Stromal cell of bone marrow (primary cell): Measurements from ENCODE around the gene UGGT2.
"Not testable (repeated sequence)": the region's sequence is repeated elsewhere in the genome, so short reads cannot be mapped to it uniquely, and the experiment has no call there.

Source experiments
- DNase-seq: peaks from one replicate; pipeline ENCODE4 v3.0.0-alpha.2; 2012; ENCODE audit warnings: low read depth

Gene UGGT2

GRCh38 chr13:95957331-95957730 is 95.9 kb downstream of the UGGT2 start:
- no peak for DNase-seq

- DNase-seq: no peak
Measured at GRCh38 chr13:95956589-95957148, 96.5 kb downstream of the UGGT2 start.

GRCh38 chr13:95955719-95956118 is 97.5 kb downstream of the UGGT2 start:
- no peak for DNase-seq

- DNase-seq: no peak
Measured at GRCh38 chr13:95955255-95955654, 97.9 kb downstream of the UGGT2 start.

GRCh38 chr13:95954266-95954665 is 98.9 kb downstream of the UGGT2 start:
- DNase-seq: no peak

- DNase-seq: no peak
Measured at GRCh38 chr13:95950103-95950502, 103.1 kb downstream of the UGGT2 start.

GRCh38 chr13:95948656-95949055 is 104.5 kb downstream of the UGGT2 start:
- peak; percentile 3 for DNase-seq

GRCh38 chr13:95937714-95938320 is 115.4 kb downstream of the UGGT2 start:
- no peak for DNase-seq

GRCh38 chr13:95931300-95932025 is 121.7 kb downstream of the UGGT2 start:
- no peak for DNase-seq

GRCh38 chr13:95929430-95929829 is 123.8 kb downstream of the UGGT2 start:
- DNase-seq: no peak

- not testable (repeated sequence) for DNase-seq
Measured at GRCh38 chr13:95928367-95928906, 124.8 kb downstream of the UGGT2 start.

- no peak for DNase-seq
Measured at GRCh38 chr13:95926231-95926630, 127.0 kb downstream of the UGGT2 start.

- DNase-seq: peak; percentile 40
Measured at GRCh38 chr13:95924389-95924994, 128.7 kb downstream of the UGGT2 start.

- no peak for DNase-seq
Measured at GRCh38 chr13:95921485-95921884, 131.7 kb downstream of the UGGT2 start.

GRCh38 chr13:95920485-95920884 is 132.7 kb downstream of the UGGT2 start:
- DNase-seq: no peak

- DNase-seq: no peak
Measured at GRCh38 chr13:95918860-95919259, 134.3 kb downstream of the UGGT2 start.

GRCh38 chr13:95914991-95915501 is 138.2 kb downstream of the UGGT2 start:
- DNase-seq: no peak

GRCh38 chr13:95906999-95907398 is 146.2 kb downstream of the UGGT2 start:
- no peak for DNase-seq

- DNase-seq: no peak
Measured at GRCh38 chr13:95903569-95903968, 149.6 kb downstream of the UGGT2 start.

- no peak for DNase-seq
Measured at GRCh38 chr13:95902741-95903140, 150.5 kb downstream of the UGGT2 start.

GRCh38 chr13:95898256-95898655 is 154.9 kb downstream of the UGGT2 start:
- DNase-seq: no peak

GRCh38 chr13:95896301-95896700 is 156.9 kb downstream of the UGGT2 start:
- DNase-seq: no peak

- no peak for DNase-seq
Measured at GRCh38 chr13:95893861-95894260, 159.3 kb downstream of the UGGT2 start.
